GM10847 (cell line): ENCODE measurements around the gene NINJ2.

ENCODE experiments used
- POLR2A ChIP-seq: IDR thresholded peaks from 2 replicates; pipeline ENCODE4 v1.6.1; 2011; ENCODE audit not compliant: insufficient read length; ENCODE audit errors: extremely low read depth

The NINJ2 gene

DNA sequence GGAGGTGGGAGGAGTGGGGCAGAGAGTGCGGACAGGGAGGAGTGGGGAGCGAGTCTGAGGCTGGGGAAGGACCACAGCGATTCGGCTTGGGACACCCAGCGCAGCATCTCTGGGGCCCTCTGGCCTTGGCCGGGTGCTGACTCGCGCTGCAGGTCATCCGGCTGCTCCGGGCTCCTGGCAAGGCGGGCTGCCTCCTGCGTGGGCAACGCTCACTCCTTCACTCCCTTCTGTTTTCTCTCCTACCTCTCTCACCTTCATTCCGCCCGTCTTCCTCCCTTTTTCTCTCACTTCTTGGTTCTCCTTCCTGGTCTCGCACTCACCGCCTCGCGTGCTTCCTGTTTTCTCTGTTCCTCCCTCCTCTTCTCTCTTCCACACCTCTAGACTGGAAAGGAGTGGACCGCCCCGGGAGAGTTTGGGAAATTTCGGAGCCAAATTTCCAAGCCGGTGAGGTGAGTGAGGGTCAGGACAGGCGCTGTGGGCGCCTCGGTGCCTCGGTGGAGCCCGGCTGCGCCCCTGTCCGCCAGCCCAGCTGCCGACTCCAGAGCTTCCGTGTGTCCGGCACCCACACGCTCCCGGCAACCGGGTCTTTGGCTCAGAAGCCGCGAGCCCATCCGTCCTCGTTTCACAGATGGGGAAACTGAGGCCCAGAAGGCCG is 116.9 kb downstream of the NINJ2 start:
- no peak for TF ChIP-seq POLR2A

DNA sequence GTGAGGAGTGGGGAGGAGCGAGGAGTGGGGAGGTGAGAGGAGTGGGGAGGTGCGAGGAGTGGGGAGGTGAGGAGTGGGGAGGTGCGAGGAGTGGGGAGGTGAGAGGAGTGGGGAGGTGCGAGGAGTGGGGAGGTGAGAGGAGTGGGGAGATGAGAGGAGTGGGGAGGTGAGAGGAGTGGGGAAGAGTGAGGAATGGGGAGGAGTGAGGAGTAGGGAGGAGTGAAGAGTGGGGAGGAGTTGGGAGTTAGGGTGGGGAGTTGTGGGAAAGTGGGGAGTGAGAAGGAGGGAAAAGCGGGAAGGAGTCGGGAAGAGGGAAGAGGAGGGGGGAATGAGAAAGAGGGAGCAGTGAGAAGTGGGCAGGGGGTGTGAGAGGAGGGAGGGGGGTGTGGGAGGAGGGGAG is 117.4 kb downstream of the NINJ2 start:
- no peak for TF ChIP-seq POLR2A

DNA sequence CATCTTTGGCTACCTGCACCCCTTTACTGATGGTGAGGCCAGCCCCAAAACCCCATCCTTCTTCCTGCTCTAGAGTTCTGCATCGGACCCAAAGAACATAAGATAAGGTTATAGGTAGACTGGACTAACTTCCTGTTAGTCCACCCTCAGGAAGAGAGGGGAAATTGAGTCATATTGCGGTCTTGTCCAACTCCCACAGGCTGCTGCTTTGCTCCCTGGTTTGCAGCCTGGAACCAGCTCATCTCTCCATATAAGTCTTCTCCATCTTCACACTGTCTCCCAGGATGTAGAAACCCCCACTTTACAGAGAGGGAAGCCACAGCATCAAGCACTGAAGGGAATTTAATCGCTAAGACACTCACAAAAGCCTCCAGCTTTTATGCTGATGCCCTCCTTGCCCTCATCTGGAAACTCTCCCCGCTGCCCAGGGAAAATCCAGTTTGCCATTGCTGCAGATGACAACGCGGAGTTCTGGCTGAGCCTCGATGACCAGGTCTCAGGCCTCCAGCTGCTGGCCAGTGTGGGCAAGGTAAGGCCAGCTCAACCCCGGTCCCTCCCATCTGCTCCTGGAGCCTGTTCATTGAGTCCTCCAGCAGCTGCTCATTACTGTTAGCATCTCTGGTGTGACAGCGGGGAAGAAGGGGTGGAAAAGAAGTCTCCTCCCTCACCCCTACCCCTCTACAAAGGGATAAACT is 118.2 kb downstream of the NINJ2 start:
- TF ChIP-seq POLR2A: no peak

DNA sequence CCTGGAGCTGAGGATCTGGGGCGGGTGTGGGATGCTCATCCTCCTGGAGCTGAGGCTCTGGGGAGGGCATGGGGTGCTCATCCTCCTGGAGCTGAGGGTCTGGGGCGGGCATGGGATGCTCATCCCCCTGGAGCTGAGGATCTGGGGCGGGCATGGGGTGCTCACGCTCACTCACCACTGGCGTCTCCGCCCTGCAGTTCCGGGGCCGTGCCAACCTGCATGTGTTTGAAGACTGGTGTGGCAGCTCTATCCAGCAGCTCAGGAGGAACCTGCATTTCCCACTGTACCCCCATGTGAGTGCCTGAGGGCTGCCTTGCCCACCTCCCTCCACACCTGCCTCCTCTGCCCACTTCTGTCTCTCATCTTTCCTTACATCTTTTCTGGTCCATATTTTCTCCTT is 119.1 kb downstream of the NINJ2 start:
- TF ChIP-seq POLR2A: no peak

DNA sequence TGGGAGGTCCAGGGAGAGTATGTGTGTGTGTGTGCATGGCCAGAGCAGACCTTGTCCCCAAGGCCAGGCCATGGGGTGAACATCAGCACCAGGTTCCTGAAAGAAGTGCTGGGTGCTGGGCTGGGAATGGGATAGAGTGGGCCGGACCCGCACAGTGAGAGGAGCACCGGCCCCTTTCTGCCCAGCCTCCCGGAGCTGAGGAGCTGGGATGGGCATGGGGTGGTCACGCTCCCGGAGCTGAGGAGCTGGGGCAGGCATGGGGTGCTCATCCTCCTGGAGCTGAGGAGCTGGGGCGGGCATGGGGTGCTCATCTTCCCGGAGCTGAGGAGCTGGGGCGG is 120.2 kb downstream of the NINJ2 start:
- no peak for TF ChIP-seq POLR2A

DNA sequence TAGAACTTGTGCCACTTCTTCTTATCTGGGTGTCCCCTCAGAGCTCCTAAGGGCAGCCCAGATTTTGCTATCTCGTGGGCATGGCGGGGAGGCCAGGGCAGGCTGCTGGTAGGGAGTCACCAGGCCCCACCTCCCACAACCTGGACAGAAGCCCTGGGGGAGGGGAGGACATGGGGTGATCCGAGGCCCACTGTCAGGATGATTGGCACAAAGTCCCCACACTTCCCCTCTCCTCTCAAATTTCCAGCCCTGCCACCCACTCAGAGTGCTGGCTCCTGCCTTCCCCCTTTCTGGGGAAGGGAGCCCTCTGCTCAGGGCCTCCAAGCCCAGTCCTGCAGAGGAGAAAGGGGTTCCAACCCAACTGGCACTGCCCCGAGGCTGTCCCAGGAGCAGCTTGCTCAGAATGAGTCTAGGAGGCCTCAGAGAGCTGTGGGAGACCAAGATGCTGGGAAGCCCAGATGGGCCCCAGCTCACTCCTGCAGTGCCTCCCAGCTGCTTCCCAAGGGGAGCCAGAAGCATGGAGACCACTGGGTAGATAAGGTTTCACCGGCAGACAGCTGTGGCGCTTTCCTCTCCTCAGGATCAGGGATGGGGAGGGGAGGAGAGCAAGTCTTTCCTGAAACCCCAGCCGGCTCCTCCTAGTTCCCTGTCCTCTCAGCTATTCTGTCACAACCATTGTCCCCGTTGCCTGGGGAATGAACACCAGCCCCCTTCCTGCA is 120.7 kb downstream of the NINJ2 start:
- TF ChIP-seq POLR2A: no peak

DNA sequence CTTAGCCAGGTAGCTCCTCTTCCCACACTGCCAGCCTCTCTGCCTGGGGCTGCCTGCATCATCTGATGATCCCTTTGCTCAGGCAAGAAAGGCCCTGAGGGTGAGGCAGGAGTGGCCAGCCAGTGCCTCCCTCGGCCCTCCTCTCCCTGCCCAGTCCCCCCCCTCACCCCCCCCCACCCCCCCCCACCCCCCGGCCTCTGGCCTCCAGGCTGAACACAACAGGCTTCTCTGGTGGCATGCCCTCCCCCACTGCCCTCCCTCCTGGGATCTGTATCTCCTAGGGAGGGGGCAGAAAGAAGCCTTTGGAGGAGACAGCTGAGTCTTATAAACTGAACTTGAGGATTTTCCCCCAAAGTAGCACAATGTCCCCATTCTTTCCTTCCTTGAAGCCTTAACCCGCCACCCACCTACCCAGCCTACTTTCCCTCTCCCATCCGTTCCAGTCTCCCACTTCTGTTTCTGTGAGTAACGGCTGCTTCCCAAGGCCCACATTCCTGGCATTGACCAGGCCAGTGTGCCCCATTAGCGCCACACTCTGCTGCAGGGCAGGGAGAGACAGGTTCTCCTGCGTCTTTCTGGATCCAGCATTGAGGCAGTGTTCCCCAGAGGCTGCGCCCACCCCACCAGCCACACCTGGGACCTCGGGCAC is 121.4 kb downstream of the NINJ2 start:
- no peak for TF ChIP-seq POLR2A

DNA sequence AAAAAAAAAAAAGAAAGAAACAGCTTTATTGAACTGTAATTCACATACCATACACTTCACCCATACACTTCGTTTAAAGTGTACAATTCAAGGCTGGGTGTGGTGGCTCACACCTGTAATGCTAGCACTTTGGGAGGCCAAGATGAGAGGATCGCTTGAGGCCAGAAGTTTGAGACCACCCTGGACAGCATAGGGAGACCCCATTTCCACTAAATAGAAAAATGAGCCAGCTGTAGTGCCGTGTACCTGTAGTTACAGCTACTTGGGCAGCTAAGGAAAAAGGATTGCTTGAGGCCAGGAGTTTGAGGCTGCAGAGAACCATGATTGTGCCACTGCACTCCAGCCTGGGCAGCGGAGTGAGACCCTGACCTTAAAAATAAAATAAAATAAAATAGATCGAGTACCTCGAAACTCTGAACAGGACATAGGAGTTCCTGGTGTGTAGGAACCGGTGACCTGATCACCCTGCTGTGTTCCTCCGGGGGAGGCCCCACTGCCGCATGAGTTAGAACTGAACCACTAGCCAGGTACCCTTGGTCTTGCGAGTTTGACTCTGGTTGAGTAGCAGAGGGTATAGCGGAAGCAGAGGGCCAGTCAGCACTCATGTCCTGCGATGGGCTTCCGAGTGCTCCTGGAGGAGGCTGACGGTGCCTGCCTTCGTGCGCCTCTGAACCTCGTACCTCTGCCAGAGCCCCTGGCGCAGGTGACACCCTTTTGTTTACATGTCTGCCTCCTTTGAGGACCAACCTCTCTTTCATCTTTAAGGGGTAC is 123.5 kb downstream of the NINJ2 start:
- no peak for TF ChIP-seq POLR2A

DNA sequence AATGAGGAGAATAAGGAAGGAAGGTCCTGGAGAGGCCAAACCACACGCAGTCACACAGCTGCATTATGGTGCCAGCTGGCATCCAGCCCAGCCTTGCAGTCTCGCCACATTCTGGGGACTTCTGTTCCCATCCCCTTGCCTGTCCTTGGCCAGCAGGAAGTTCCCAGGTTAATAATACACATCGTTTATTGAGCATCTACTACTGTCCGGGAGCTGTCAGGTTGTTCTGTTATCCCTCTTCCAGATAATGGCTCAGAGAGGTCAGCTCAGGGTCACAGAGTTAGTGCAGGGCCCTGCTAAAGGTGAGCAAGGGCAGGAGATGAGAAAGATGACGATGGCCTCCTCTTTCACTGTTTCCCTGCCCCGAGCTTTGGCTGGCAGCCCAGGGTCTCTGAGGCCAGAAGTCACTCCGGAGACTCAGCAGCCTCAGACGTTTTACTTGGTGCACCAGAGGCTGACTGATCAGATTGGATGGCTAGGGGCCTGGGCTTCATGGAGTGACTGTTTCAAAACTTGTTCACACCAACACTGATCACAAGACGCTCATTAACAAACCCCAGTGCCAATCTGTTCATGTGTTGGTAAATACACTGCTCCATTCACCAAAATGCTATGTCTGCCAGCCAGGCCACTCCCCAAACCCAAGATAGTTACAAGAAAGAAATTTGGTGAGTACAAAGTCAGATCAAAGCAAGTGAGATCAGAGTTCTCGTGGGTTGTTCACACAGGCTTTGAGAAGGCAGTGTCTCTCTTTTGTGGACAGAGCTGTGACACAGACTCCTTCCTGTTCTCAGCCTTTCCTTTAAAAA is 124.3 kb downstream of the NINJ2 start:
- no peak for TF ChIP-seq POLR2A

DNA sequence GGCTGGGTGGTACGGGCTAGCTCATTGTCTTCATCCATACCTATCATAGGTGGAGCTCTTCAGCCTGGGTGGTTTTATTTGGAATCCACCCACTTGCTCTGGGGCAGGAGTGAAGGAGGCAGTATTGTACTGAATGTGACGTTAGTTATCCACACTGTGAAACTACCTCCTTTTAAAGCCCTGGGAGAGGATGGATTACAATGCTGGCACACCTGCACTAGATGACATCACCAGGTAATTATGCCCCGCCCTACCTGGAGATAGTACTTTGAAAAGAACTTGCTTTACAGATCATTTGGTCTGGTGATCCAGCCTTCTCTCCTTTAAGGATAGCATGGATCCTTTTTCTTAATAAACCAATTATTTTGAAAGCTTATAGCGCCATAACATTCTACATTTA is 125.5 kb downstream of the NINJ2 start:
- TF ChIP-seq POLR2A: no peak

DNA sequence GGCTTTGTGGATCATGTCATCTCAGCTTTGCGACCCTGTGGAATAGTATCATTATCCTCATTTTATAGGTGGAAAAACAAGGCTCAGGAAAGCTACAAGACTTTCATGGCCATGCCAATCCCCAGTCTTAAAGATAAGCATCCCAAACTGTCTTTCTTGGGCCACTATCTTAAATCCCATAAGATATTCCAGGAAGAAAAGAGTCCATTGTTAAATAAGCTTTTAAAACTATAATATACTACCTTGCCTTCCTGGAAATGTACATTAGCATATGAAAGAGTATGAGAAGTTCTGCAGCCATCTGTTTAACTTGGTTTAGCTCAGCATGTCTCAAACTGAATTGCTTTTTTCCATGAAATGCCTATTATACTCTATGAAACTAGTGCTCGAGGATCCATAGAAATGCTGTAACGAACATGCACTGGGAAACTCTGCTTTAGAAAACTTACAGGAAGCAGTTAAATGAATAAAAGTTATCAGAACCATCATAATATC is 126.4 kb downstream of the NINJ2 start:
- TF ChIP-seq POLR2A: no peak

DNA sequence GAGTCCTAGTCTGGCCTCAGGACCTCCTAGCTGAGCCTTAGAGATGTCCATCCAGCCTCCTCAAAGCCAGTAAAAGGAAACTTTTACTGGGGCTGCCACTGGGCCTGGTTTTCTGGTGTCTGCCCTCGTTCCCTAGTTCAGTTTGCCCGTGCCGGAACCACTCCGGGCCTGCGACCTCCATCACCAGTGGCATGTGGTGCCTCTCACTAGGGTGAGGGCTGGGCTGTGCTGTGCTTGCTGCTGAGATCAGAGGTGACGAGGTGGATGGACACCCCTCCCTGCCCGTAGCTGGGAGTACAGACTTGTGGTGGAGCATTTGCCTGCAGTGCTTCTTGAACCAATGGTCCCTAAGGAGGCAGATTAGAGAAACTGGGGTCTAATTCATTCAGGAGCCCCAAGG is 127.8 kb downstream of the NINJ2 start:
- TF ChIP-seq POLR2A: no peak

DNA sequence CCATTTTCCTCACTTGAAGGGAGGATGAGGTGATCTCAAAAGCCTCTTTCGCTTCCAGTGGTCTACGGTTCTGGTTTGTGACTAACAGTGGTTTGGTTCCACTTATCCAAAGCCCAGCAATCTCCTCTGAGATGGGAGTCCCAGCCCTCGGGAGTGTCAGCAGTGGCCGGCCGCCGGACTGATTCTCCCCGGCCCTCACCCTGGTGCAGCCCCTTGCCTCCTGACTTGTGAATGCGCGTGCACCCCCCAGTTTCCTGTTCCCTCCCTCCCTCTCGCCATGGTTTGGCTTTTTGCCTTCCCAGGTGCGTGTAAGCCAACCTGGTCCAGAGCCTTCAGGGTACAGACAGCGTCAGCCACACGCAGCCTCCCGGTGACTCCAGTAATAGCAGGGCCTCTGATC is 129.0 kb downstream of the NINJ2 start:
- no peak for TF ChIP-seq POLR2A

DNA sequence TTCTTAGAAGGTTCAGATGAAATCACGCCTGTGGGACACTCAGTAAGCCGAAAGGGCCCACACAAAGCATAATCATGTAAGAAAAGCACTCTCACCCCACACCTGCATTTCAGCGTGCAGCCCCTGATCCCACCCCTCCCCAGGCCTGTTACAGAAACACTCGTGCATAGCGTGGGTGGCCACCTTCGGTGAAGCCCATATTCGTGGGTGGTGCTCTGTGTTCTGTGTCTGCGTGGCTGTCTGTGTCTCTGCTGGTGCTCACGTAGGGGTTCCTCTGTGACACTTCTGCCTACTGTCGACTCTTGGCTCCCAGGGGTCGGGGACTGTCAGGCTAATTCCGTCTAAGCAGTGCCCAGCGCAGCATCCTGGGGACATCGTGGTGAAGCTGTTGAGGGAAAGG is 129.5 kb downstream of the NINJ2 start:
- no peak for TF ChIP-seq POLR2A
